Measurements from ENCODE around the gene CSGALNACT2.
"Not testable (repeated sequence)": the region's sequence is repeated elsewhere in the genome, so short reads cannot be mapped to it uniquely, and the experiment has no call there.

Gene CSGALNACT2

DNA sequence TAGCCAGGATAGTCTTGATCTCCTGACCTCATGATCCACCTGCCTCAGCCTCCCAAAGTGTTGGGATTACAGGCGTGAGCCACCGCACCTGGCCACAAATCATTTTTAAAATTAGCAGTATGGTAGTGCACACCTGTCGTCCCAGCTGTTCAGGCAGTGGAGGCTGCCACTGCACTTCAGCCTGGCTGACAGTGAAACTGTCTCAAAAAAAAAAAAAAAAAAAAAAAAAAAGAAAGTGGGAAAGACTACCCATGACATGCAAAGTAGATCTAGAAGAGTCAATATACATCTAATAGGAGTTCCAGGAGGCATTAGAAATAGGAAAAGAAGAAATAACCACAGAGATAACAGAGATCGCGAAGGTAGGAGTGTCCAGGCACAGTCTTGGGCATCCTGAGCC lies 3.2 kb downstream of the CSGALNACT2 start:
- DNase-seq (ENCODE audit: low read depth in 2 of 2) = no peak

DNA sequence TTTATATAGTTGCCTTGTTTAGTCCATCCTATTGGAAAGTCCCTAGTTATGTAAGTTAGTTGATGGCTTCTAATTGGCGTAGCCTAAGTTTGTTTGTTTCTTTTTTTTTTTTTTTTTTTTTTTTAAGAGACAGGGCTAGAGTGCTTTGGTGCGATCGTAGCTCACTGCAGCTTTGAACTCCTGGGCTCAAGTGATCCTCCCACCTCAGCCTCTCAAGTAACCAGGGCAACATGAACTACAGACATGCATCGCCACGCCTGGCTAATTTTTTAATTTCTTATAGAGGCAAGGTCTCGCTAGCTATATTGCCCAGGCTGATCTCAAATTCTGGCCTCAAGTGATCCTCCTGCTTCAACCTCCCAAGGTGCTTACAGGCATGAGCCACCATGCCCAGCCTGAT lies 7.1 kb downstream of the CSGALNACT2 start:
- DNase-seq (ENCODE audit: low read depth in 2 of 2) = no peak

DNA sequence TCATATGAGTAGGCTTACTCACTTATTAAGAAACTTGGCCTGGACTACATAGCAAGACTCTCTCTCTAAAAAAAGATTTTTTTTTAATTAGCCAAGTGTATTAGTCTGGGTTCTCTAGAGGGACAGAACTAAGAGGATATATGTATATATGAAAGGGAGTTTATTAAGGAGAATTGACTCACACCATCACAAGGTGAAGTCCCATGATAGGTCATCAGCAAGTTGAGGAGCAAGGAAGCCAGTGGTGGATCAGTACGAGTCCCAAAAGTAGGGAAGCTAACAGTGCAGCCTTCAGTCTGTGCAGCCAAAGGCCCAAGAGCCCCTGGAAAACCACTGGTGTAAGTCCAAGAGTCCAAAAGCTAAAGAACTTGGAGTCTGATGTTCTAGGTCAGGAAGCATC lies 7.7 kb downstream of the CSGALNACT2 start:
- DNase-seq (ENCODE audit: low read depth in 2 of 2) = not testable (repeated sequence)

DNA sequence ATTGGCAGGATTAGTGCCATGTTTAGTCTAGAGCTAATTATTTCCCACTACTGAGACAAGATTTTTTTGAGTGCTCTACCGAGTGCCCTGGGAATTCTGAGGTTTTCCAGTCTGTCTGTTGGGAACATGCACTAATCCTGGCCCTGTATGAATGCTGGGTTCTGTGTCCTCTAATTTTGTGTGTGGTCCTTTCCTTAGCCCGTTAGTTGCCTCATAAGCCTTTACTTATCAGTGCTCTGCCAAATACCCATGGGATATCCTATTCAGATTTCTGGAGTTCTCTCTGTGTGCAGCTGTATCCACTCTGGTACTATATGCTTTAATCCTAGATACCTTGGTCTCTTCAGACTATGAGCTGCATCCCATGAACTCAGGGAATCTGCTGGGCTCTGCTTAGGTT lies 13.1 kb downstream of the CSGALNACT2 start:
- DNase-seq (ENCODE audit: low read depth in 2 of 2) = no peak

DNA sequence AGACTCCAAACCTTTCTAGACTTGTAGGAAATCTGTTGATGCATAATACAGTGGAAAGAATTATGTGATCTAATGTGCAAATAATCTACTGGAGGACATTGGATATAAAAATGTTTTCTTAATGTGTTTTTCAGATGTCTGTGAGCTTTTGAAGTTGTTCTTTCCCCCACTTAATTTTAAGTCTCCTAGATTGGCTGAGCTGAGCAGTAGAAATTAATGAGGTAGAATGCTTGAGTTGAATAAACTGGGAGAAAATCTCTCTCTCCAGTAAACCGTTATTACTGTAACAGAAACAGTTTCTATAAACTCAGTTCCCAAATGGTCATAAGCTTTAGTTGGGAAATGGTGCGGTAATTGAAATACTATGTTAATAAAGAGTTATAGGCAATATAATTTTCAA lies 15.7 kb downstream of the CSGALNACT2 start:
- no peak for DNase-seq (ENCODE audit: low read depth in 2 of 2)

DNA sequence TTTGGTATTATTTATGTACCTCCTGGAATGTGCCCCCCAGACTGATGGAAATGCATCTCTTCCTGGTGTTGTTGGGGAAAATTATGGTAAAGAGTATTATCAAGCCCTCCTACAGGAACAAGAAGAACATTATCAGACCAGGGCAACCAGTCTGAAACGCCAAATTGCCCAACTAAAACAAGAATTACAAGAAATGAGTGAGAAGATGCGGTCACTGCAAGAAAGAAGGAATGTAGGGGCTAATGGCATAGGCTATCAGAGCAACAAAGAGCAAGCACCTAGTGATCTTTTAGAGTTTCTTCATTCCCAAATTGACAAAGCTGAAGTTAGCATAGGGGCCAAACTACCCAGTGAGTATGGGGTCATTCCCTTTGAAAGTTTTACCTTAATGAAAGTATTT lies 17.0 kb downstream of the CSGALNACT2 start:
- no peak for DNase-seq (ENCODE audit: low read depth in 2 of 2)

DNA sequence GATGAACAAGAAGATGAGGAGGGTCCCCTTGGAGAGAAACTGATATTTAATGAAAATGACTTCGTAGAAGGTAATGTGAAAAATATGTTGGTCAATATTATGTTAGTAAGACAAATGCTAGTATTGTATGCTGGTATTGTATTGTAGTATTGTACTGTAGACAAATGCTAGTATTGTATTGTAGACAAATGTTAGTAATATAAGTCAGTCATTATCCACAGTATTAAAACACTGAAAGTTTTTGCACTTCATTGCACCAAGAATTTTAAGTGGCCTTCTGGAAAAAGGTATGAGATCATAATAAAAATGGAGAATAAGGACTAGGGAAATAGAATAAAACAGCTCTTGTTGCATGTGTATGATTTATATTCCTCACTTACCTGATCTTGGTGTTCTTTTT lies 17.5 kb downstream of the CSGALNACT2 start:
- no peak for DNase-seq (ENCODE audit: low read depth in 2 of 2)

DNA sequence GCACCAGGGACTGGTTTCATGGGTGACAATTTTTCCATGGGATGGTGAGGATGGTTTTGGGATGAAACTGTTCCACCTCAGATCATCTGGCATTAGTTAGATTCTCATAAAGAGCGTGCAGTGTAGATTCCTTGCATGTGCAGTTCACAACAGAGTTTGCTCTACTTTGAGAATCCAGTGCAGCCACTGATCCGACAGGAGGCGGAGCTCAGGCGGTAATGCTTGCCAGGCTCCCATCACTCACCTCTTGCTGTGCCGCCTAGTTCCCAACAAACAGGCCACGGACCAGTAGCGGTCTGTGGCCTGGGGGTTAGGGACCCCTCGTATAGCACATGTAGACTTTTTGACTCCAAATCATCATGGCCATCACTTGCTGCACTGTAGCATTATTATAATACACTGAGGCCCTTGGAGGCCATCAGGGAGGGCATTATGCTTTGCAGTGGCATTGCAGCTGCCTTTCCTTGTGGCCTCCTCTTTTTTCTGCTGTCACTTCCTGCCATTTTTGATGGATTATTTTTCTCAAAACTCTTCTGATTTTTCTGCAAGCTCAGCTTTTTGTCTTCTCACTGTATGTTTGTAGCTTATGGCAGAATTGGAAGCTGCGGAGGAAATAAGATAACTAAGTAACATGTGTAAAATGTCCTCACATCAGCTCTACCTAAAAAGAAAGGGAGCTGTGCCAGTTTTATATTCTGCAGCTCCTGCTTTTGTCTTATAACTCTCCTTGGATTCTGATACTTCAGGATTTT lies 18.5 kb downstream of the CSGALNACT2 start:
- no peak for DNase-seq (ENCODE audit: low read depth in 2 of 2)

DNA sequence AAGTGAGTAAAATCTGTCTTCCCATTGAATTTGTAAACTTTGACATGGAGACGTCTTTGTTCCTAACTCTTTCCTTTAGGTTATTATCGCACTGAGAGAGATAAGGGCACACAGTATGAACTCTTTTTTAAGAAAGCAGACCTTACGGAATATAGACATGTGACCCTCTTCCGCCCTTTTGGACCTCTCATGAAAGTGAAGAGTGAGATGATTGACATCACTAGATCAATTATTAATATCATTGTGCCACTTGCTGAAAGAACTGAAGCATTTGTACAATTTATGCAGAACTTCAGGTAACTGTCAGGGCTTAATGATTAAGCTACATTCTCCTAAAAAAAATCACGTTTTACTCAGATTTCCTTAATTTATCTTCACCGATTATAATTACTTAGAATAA lies 20.4 kb downstream of the CSGALNACT2 start:
- DNase-seq (ENCODE audit: low read depth in 2 of 2) = no peak

DNA sequence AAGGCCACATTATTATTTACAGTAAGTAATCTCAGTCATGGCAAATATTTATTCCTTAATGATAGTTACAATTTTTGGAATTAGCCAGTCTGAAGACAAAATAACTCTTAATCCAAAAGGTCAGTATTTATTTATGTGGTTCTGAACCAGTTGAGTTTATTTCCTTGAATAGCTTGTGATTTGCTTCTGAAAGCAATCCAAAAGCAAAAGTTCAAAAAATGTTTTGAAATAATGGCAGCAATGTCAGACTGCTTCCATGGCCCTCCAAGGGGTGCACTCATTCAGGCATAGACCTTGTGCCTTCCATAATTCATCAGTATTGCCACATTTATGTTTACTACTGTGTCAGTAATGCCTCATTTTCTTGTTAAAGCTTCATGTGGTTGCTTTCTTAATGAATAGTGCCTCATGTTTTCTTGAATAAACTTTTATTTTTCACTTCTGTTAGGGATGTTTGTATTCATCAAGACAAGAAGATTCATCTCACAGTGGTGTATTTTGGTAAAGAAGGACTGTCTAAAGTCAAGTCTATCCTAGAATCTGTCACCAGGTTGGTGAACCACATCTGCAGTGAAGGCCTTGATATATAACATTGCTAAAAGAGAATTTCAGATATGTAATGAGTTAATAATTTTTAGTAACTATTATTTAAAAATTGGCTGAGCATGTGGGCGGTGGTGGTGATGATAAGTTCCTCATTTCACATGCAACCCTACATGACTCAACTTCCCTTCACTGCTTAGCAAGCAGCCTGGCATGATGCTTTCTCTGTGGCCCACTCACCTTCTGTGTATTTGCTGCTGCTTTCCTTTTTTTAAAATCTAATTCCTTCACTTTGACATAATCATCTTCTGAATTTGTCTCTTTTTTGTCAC lies 22.0 kb downstream of the CSGALNACT2 start:
- DNase-seq (ENCODE audit: low read depth in 2 of 2) = peak in 1 of 2 donors; percentile 18

DNA sequence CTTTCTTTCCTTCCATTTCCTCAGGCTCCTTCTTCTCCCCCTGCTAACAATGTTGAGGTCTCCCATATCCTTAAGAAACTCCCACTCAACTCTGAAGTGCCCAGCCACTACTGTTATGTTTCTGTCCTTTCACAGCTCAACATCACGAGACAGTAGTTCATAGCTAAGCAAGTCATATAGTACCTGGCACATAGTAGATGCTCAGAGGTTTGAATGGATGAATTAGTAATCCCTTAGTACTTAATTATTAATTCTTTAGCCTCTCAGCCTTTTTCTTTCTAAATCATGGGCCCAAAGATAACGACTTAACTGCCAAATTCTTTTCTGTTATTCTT lies 22.6 kb downstream of the CSGALNACT2 start:
- DNase-seq (ENCODE audit: low read depth in 2 of 2) = no peak

DNA sequence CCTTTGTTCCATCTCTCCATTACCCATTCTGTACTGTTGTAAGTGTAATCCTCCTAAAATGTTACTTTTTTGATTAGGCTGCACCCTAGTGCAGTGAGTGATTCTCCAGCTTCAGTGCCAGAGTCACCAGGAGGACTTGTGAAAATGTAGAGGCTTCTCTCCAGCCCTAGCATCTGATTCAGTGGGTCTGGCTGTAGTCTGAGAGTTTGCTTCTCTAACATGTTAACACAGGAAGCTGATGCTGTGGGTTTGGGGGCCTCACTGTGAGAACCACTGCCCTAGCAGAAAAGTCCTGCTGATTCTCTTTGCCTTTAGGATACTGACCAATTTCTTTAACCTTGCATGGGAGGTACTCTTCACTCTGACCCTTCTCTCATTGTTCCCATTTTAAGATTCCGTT lies 24.4 kb downstream of the CSGALNACT2 start:
- no peak for DNase-seq (ENCODE audit: low read depth in 2 of 2)

DNA sequence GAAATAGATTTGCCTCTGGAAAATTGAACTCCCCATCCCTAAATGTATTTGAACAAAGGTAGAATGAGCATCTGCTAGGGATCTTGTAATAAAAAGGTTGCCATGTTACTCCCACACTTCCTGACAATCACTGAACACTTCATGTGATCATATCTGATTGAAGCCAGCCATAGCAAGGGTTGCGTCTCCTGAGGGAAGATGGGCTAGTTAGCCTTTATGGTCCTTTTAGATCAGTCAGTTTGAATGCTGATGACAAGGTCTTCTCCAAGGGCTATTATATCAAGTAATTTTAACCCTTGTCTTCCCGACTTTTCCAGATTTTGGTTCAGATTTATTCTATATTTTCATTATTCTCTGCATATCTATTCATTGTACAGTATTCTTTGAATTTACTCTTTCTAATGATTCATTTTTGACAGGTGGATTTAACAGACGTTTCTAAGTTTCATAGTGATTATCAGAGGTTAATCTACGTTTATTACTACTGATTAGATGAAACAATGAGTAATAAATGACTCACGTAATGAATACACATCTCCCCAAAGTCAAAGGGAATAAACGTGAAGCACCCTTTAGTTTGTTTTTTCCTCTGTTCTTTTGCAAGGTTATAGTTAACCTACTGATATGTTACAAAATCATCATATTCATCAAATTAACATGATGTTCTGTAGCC lies 28.1 kb downstream of the CSGALNACT2 start:
- no peak for DNase-seq (ENCODE audit: low read depth in 2 of 2)

DNA sequence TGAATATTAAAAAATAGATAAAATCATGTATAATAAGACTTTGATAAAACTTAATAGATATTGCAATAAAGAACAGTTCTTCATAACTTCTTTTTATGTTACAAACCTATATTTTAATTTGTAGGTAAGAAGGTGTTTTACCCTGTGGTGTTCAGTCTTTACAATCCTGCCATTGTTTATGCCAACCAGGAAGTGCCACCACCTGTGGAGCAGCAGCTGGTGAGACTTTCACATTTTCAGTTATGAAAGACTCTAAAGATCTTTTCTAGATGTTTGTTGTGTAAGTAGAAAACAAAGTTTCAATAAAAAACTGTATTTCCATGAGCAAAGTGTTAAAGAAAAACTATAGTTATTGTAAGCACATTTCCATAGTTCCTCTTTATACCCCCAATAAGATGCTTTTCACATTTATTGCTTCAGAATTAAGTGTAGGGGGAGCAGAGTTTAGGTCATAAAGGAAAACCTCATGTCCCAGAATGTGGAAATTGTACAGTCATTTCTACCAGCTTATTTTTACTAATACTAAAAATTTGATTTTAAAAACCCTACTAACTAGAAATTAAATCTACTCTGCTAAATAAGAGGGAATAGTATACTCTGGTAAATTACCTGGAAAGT lies 28.7 kb downstream of the CSGALNACT2 start:
- DNase-seq (ENCODE audit: low read depth in 2 of 2) = no peak

DNA sequence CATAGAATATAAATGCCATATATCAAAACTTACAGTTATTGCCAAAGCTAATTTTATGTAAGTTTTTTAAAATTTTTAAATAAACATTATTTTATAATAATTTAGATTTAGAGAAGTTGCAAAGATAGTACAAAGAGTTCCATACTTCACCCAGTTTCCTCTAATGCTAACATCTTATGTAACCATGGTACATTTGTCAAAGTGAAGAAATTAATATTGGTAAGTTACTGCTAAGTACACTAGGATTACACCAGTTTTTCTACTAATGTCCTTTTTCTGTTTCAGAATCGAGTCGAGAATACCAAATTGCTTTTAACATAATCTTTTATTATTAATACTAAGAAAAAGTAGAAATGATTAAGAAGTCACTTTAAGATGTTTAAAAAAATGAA lies 29.2 kb downstream of the CSGALNACT2 start:
- DNase-seq (ENCODE audit: low read depth in 2 of 2) = no peak

DNA sequence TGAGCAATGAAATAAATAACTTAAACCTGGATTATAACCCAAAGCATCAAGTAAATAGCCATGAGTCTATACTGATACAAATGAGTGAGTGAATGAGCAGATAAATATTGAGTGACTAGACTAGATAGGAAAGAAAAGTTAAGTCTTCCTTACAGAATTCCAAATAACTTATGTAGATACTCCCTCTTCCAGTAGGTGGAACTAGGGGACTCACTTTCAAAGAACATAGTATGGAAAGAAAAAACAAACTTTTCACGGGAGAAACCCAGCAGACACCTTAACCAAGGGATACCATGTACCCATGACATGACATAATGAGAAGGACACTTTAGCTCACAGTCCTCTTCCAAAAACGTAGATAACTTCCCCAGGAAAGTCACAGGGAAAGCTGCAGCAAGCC lies 32.2 kb downstream of the CSGALNACT2 start:
- DNase-seq (ENCODE audit: low read depth in 2 of 2) = no peak

DNA sequence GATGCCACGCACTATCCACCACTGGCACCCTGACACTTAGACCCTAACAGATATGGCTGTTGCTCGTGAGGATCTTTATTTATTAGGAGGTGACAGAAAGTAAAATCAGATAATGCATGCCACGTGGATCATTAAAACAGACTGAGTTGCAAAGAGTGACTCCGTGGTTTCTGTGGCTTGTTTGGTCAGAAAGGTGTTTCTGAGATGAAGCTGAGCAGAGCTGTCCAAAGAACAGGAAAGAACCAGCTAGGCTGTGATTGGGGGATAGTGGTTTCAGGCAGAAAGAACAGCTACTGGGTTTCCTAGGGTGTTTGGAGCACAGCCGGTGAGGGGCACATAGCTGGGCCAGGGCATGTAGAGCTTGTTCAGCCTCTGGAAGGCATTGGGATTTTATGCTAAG lies 34.4 kb downstream of the CSGALNACT2 start:
- no peak for DNase-seq (ENCODE audit: low read depth in 2 of 2)

DNA sequence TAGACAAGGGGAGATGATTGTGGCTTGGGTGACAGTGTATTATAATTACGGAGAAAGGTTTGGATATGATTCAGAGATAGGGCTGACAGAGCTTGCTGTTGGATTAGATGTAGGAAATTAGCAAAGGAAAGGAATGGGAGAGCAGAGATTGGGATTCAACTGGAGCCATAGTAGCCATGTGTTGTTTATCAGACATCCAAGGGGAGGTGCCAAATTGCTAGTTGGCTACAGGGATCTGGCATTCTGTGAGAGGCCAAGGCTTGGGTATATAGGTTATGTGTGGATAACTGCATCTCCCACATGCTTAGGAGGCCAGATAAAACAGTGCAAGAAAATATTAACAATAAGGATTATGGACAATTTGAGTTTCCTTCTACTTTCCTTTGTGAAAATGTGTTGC lies 34.9 kb downstream of the CSGALNACT2 start:
- DNase-seq (ENCODE audit: low read depth in 2 of 2) = no peak

DNA sequence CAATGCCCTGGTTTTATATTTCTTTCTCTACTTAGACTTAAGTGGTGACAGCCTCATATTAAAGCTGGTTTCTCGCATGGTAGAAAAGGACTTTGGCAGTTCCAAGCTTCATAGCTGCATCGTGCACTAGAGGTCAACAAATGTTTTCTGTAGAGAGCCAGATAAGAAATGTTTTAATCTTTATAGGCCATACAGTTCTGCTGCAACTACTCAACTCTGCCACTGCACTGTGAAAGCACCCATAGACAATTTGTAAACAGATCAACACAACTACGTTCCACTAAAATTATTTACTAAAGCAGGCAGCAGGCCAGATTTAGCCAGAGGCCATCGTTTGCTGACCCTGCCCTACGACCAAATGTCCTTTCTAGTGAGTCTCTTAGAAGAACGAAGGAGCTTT lies 36.7 kb downstream of the CSGALNACT2 start:
- DNase-seq (ENCODE audit: low read depth in 2 of 2) = no peak

DNA sequence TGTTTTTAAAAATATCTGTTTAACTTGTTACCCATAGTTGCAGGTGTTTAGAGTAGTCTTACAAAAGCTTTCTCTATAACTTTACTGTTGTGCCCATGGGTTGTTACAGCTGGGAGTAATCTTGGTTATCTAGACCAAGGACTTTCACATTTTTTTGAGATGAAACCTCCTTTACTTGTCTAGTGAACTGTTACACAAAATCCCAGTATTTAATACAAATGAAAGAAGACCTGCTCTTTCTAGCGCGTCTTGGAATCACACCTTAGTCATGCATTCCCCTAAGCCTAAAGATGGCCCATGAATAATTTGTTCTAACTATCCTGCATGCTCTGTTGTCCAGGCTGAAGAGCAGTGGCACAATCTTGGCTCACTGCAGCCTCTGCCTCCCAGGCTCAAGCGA lies 38.0 kb downstream of the CSGALNACT2 start:
- DNase-seq (ENCODE audit: low read depth in 2 of 2) = no peak

DNA sequence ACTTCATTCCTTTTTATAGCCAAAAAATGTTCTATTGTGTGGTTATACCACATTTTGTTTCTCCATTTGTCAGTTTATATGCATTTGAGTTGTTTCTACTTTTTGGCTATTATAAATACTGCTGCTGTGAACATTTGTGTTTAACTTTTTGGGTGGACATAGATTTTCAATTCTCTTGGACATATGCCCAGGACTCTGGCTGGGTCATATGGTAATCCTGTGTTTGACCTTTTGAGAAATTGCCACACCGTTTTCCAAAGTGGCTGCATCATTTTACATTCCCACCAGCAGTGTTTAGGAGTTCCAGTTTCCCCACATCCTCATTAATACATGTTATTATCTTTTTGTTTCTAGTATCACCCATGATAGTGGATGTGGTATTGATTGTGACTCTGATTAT lies 39.4 kb downstream of the CSGALNACT2 start:
- no peak for DNase-seq (ENCODE audit: low read depth in 2 of 2)

DNA sequence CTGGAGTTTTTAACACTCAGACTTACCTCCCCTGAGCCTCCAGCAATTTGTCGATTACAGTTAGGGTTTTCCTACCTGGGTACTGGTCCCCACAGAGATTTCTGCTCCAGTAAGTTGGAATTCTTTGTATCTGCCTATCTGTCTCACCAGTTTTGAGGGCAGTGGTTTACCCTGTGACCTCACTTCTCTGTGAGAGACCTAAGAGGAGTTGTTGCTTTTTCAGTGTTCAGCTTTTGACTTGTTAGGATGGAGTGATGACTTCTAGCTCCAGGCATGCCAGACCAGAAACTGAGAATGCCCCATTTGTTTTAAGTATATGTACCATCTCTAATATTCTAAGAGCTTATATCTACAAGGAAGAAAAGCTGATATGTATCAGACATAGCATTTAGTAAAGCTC lies 42.9 kb downstream of the CSGALNACT2 start:
- no peak for DNase-seq (ENCODE audit: low read depth in 2 of 2)
